HS-5 (cell line): ENCODE data around the gene TPSAB1.

Experiments used
- DNase-seq: peaks from one replicate; pipeline ENCODE4 v3.0.0-alpha.2; 2012; ENCODE audit warnings: low read depth

TPSAB1 gene

DNA sequence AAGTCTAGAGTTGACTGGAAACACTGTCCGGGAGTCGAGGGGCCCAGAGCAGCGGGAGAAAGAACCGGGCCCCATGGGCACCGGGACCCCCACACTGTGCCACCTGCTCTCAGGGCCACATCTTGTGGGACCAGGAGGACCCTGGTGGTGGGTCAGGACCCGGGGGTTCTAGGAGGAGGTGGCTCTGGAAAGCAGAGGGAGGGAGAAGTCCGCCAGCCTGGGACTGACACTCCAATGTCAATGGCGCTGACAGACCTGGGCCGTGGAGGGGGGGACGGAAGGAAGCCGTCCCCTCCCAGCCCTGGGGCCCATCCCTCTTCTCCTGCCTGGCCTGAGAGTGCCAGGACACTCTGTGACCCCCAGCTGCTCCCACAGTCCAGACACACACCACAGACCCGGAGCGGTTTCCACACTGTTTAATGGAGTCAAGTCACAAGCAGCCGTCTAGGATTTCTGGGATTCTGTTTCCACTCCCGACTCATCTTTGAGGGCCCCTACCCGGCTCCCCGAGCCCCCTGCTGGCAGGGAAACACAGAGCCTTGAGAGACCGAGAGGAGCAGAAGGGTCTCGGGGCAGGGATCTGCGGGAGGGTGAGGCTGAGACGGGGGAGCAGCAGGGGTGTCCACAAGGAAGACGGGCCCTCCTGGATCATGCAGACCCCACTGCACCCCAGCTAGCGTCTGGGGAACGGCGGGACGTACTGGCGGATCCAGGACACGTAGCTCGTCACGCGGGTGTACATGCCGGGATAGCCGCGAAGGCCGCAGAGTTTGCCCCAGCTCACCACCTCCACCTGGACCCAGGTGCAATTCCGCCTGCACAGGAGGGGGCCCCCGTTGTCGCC lies 45.4 kb downstream of the TPSAB1 start:
- DNase-seq: no peak

DNA sequence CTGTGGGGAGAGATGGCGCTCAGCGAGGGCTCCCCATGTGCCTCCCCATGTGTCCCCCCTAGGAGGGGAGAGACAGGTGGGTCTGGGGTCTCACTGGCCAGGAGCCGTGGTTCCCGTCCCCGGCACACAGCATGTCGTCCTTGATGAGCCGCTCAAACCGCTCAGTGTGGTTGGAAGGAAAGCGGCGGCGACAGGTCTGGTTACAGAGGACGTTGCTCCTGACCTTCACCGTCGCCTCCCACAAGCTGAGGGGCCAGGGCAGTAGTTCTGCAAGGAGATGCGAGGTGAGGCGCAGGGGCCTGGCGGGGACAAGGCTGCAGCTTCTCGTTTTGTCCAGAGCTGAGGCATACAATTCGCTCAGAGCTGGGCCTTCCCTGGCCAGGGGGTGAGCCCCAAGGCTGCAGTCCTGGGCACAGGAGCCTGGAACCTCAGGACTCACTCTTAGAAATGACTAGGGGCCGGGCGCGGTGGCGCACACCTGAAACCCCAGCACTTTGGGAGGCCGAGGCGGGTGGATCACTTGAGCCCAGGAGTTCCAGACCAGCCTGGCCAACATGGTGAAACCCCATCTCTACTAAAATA lies 46.1 kb downstream of the TPSAB1 start:
- DNase-seq: no peak

DNA sequence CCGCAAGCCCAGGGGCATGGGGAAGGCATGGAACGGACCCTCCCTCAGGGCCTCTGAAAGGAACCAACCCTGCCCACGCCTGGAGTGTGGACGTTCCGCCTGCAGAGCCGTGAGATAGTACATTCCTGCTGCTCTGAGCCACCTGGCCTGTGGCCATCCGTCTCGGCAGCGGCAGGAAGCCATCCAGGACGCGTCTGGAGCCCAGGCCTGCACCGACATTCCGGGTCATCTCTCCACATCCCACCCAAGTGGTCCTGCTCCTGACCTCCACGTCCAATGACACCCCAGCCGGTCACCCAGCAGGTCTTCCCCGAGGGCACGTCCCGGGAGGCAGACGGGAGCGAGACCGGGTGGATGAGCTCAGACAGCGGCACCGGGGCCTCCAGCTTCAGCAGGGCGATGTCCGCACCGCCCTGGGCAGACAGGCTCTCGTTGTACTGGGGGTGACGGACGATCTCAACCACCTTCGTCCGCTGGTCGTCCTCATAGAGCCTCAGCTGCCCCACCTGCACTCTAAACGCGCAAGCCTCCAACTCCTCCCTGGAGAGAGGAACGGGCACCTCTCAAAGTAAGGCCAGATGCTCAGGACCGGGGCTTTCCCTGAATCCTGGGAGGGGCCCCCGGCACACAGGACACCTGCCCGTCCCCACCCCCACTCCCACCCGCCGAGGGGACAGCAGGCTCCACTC lies 47.6 kb downstream of the TPSAB1 start:
- DNase-seq: no peak

GRCh38 chr16:1288813-1289476 lies 48.4 kb downstream of the TPSAB1 start:
- DNase-seq: no peak

- DNase-seq: no peak
These were observed 49.0 kb downstream of the TPSAB1 start for GRCh38 chr16:1289477-1289866.

DNA sequence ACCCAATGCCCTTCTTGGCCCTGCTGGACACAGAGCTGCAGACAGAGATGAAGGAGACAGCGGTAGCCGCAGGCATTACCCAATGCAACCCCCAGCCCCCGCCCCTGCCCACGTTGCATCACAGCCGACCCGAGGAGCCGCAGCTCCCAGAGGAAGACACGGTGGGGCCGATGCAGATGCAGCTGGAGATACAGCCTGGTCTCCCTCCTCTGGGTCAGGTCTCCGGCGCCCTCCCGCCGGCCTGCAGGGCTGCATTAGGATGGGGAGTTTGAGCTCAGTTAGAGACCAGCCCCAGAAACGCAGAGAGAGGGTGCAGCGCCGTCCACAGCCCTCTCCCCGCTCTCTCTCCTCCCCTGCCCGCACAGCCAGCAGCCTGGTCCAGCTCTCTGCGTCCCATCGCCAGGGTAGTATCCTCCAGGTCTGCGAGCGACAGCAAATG lies 49.6 kb downstream of the TPSAB1 start:
- DNase-seq: no peak

GRCh38 chr16:1290860-1291575 lies 50.5 kb downstream of the TPSAB1 start:
- no peak for DNase-seq

DNA sequence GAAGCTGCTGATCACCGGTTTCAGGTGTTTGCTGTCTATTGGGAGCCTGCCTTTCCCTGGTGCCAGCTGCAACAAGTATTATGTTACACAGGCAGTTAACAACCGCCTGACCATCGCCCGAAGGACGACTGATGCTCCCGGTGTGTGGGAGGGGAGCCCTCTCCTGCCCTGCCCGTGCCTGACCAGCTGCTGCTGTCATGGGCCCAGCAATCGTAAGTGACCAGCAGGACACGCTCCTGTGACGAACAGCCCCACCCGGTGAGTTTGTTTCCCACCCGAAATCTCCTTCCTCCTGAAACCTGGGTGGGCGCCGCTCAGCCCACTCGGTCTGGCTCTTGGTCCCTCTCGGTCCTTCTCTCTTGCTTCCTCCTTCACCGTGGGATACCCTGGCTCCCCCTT lies 51.1 kb downstream of the TPSAB1 start:
- DNase-seq: no peak
